GM10847 (cell line): ENCODE results near the gene LIN54.

ENCODE experiments used
- POLR2A ChIP-seq: IDR thresholded peaks from 2 replicates; pipeline ENCODE4 v1.6.1; 2011; ENCODE audit not compliant: insufficient read length; ENCODE audit errors: extremely low read depth

The LIN54 gene

DNA sequence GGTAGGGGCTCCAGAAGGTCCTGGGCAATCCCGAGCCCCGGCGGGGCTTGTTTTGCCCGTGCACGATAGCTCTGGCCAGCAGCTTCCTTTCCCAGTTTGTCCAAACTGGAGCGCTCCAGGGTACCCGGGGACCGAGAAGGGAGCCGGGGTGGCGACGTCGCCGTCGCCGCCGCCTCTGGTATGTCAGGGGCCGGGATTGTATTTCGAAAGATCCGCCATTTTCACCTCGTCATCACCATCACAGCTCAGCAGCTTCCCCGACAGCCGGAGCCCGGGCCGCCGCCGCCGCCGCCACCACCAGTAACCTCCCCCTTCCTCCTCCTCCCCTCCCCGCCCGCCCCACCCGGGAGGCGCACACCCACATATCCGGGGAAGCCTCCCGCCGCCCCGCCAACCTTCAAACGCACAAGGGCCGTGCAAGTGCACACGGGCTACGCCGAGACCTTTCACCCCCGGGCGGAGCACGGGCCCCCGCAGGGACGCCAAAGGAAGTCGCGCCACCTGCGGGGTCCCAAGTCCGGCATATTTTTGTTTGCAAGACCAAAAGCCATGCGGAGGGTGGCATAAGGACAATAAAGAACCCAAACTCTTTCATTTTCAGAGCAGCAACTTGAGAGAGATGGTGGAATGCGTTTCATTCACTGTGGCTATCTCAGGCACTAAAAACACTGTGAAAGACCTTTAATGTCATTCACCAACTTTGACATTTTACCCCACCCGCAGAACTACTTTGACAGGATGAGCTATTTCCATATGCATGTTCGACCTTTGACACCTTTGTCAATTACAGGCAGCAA, at the start of gene LIN54:
Gene LIN54 (minus strand): TSS at position 302 of the 797 bp plus-strand sequence. CDS start 25,979 bp downstream, outside the sequence.
- TF ChIP-seq POLR2A, result peak; percentile 22

DNA sequence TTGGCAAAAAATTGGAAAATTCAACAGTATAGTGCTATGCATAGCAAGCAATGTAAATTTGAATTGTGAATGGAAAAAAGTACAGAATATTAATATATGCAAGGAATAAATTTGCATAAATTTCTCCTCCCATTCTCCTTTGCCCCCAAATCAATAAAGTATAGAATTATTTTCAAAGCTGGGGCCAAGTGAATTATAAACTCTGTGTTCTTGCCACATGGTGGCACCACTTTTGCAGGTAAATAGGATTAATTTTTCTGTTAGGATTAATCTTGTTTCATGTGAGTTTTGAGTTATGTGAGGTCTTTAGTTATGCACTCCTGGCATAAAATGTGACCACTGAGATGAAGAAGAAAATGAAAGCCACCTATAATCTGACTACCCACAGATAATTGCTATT, 44.3 kb upstream of the LIN54 start:
- TF ChIP-seq POLR2A, result no peak

DNA sequence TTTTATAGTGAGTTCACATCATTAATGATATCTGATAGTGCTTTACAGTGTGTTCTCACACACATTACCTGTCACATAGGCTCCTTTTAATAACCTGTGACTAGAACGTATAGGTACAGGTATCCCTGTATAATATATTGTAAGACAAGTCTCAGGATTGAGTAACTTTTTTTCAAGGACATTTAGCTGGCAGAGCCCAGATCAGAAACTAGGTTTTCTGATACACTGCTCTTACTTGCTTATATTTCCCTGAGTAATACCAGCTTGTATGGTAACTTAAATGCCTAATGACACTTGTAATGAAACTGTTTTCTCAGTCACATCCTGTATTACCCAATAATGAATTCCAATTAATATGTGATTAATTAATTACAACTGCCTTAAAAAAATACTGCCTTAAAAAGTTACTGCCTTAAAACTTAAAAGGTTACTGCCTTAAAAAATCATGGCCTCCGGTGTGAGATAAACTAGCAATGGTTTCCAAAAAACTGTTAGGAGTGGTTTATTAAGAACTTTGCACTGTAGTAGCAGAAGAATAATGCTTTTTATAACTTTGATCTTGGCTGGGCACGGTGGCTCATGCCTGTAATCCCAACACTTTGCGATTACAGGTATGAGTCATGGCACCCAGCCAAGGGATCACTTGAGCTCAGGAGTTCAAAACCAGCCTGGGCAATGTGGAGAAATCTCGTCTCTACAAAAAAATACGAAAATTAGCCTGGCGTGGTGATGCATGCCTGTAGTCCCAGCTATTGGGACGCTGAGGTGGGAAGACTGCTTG, 36.3 kb upstream of the LIN54 start:
- no peak for TF ChIP-seq POLR2A

DNA sequence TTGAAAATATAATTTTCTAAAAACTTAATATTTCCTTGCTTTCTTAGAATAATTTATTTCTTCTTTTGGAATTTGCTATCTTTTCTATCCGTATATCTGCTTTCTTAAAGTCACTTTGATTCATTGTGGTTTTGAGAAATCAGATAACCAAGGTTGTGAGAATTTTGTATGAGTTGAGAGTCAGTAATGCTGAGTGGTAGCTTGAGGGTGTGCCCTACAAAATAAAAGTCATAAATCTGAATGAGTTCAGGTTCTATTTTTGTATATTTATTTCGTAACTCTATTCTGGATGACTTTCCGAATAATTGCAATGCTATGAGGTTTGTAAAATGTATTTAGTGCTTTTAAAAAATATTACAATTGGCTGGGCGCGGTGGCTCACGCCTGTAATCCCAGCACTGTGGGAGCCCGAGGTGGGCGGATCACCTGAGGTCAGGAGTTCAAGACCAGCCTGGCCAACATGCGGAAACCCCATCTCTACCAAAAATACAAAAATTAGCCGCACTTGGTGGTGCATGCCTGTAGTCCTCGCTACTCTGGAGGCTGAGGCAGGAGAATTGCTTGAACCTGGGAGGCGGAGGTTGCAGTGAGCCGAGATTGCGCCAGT, 33.3 kb upstream of the LIN54 start:
- TF ChIP-seq POLR2A, result no peak

DNA sequence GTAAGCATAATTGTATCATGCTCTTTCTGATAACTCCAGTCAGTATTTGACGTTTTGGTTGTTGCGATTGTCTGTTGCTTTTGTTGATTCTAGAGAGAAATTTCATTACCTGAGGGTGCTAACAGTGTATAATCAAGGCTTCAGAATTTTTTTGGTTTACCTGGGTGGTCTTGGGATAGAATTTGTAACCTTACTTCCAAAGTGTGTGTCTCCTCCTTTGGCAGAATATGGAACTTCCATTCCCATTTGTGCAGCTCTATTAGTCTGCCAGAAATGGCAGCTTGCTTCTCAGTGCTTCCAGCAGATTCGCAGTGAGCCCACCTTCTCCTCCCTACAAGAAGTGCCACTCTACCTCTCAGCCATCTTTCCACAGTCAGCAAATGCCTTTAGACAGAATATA, 29.6 kb upstream of the LIN54 start:
- TF ChIP-seq POLR2A, result no peak

DNA sequence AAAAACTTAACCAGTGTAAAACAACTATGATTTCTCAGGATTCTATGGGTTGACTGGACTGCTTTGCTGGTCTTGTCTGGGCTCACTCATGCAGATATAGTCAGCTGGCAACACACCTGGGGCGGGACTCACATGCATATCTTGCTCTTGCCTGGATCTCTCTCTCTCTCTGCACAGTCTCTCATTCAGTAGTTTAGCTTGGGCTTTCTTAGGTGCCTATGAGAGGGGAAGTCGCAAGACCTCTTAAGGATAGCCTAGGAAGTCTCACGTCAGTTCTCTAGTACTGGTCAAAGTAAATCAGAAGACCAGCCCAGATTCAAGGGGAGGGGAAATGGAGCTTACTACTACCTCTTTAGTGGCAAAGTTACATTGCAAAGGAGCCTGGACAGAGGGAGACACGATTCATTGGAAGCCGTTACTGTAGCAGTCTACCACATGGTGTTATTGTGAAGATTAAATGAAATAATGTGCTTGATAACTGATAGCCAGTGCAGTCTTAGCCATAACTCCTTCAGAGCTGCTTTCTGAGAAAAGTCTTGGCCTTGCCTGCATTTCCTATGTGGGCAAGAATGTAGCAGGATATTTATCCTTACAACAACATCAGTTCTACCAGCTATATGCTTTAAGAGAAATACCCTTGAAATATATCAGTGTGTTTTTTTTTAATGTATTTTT, 26.5 kb upstream of the LIN54 start:
- no peak for TF ChIP-seq POLR2A

DNA sequence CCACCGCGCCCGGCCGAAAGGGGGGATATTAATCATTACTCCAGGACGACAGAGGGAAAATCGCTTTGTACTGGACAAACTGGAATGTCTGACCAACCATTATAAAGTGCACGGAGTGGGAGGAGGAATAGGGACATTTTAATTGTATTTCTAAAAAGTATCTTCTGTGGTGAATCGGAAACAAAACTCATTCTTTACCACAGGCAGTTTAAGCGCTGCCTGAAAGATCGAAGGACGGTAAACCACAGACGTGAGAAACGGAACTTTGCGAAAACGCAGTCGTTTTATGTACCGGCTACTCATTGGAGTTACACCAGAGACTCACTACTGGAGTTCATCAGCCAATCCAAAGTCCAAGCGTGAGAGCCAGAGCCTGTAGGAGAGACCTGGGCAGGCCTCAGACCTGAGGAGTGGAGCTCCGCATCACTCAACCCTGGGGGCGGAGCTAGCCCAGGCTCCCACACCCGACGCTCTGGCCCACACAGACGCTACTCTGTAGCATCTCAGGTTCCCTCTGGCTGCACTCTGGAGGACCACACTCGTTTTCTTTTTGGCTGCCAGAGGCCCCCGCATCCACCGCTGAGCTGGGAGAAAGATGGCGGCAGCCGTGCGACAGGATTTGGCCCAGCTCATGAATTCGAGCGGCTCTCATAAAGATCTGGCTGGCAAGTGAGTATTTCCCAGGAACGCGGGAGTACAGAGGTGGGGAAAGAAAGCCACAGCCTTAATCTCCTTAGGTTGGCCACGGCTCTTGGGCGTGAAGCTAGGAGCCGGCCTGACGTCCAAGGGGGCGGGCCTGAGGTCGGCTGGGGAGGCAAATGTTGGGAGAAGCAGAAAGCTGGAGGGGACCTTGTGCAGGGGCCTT, 24.2 kb upstream of the LIN54 start, which contains the start of gene COPS4:
Gene COPS4 (plus strand): TSS at position 554 of the 865 bp plus-strand sequence. CDS start 42 bp downstream, at position 596.
- peak; percentile 63 for TF ChIP-seq POLR2A

DNA sequence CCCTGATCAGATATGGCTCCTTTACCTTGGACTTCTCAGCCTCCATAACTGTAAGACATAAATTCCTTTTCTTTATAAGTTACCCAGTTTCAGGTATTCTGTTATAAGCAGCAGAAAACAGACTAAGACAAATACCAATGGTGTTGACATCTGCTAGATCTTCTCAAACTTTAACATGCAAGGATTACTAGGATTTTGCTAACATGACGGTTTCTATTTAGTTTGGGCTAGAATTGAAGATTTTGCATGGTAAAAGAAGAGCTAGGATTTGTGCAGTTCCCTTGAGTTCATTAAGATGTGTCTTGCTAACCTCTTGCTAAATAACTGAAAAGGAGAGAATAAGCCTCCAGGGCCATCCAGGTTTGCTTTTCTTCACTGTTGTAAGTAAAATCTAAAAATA, 19.1 kb upstream of the LIN54 start:
- TF ChIP-seq POLR2A, result no peak

DNA sequence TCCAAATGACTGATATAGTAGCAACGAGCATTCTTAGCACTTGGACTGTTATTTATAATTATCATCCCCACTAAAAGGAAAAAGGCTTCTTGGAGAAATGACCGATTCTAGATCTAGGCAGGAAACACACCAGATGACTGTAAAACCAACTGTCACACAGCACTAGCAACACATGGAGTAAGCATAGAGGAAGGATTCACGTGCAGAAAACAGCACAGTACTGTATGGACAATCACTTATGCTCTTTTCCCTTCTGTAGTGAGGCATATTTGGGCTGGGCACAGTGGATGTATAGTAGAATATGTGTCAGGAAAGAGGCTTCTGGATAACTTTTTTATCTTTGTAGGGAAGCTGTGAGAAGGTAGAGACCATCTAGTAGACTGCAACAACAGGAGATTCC, 18.4 kb upstream of the LIN54 start:
- TF ChIP-seq POLR2A, result no peak

DNA sequence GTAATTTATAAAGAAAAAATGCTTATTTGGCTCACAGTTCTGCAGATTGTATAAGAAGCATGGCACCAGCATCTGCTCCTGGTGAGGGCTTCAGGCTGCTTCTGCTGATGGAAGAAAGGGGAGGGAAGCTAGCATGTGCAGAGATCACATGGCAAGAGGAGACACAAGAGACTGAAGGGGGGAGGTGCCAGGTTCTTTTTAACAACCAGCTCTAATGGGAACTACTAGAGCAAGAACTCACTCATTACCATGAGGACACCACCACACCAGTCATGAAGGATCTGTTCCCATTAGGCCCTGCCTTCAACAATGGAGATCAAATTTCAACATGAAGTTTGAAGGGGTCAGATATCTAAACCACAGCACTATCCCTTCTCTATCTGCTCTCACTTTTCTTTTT, 14.9 kb upstream of the LIN54 start:
- no peak for TF ChIP-seq POLR2A

DNA sequence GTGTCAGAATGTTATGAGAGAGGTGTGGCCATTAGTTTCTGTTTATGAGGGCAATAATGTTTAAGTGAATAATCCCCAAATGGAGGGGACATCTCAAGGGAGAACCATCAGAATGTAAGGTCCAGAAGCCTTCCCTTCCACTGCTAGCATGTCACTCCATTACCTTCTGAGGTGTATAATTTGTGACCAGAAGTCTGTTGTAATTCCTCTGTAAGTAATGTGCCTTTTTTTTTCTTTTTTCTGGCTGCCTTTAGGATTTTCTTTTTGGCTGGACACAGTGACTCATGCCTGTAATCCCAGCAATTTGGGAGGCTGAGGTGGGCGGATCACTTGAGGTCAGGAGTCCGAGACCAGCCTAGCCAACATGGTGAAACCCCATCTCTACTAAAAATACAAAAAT, 13.6 kb upstream of the LIN54 start:
- no peak for TF ChIP-seq POLR2A

DNA sequence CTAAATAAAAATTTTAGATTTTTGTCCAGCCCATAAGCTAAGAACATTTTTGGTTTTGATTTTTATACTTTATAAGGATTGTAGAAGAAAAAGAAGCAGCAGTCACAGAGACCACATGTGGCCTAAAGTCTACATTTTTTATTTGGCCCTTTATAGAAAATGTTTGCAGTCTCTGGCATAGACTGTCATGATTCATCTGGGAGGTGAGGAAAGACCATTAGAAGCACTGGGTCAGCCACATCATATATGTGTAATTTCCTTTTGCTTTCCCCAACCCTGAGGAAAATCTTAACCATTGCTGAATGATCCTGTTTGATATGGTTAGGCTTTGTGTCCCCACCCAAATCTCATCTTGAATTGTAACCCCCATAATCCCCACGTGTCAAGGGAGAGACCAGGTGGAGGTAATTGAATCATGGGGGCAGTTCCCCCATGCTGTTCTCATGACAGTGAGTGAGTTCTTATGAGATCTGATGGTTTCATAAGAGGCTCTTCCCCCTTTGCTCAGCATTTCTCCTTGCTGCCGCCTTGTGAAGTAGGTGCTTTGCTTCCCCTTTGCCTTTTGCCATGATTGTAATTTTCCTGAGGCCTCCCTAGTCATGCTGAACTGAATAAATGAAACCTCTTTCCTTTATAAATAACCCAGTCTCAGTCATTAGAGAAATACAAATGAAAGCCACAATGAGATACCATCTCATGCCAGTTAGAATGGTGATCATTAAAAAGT, 12.3 kb upstream of the LIN54 start:
- TF ChIP-seq POLR2A, result no peak

DNA sequence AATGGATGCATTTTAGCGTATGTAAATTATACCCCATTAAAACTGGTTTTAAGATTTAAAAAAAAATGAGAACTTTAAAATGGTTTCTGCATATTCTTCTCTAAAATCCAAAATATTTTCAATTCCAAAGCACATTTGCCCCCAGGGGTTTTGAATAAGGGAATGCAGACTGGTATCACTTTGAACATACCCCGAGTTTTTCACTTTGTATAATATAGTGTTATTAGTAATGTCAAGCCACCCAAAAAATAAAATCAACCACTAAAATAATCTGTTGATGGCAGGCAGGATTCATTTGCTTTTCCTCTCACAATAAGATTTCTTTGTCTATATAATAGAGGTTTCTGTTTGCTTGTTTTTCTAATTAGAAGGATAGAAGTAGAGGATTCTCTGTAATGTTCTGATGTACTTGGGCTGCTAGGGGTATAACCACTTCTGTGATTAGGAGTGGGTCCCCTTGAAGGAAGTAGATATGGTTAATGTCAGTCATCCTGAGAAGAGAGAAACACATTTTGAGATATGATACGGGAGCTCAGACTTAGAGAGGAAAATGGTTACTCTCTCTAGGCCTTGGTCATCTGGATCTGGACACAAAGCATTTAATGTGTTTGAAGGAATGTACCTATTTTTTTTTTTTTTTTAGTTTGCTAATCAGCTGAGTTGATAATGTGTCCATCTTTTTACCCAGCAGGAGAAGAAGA, 9.3 kb upstream of the LIN54 start:
- TF ChIP-seq POLR2A, result no peak

DNA sequence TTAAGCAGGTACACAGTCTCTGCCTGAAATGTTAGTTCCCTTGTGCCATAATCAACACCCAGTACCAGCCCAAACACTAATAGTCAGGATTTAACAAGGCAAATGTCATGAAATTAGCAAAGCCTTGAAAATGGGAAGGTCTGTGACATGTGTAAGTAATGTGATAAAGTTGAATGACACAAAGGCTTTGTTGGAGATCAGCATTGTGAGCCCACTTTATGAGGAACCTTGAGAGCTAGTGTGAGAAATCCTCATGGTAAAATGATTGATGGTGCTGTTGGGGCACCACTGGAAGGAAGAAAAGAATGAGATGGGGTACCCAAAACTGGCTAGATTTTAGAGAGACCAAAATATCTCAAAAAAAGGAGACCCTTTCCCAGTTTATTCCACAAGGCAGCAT, 3.3 kb upstream of the LIN54 start:
- no peak for TF ChIP-seq POLR2A
